GM12801 (cell line): ENCODE data around the gene SEC31A.

Experiments used
- TF ChIP-seq, protein P1 (sequence below): IDR thresholded peaks from one replicate; pipeline ENCODE4 v1.5.1; 2011; ENCODE audit warnings: control low read depth; ENCODE audit not compliant: insufficient read length; ENCODE audit errors: extremely low read depth

Gene SEC31A

DNA sequence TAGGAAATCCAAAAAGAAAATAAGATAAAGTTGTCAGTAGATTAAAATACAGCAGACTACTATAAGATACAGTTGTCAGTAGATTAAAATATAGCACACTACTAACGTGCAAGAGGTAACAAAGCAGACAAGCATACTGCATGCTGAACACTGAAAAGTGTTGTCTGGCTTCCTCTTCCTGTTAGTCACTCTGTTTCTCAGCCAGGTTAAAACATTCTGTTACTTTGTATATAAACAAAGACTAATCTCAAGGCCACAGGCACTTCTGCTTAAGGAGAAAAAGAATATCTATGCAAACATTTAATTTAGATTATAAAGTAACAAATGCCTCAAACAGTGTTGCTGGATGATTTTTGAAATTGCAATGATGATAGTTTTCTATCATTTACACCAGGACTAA, 51.3 kb downstream of the SEC31A start:
- TF ChIP-seq, protein P1, sequence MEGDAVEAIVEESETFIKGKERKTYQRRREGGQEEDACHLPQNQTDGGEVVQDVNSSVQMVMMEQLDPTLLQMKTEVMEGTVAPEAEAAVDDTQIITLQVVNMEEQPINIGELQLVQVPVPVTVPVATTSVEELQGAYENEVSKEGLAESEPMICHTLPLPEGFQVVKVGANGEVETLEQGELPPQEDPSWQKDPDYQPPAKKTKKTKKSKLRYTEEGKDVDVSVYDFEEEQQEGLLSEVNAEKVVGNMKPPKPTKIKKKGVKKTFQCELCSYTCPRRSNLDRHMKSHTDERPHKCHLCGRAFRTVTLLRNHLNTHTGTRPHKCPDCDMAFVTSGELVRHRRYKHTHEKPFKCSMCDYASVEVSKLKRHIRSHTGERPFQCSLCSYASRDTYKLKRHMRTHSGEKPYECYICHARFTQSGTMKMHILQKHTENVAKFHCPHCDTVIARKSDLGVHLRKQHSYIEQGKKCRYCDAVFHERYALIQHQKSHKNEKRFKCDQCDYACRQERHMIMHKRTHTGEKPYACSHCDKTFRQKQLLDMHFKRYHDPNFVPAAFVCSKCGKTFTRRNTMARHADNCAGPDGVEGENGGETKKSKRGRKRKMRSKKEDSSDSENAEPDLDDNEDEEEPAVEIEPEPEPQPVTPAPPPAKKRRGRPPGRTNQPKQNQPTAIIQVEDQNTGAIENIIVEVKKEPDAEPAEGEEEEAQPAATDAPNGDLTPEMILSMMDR: no peak

DNA sequence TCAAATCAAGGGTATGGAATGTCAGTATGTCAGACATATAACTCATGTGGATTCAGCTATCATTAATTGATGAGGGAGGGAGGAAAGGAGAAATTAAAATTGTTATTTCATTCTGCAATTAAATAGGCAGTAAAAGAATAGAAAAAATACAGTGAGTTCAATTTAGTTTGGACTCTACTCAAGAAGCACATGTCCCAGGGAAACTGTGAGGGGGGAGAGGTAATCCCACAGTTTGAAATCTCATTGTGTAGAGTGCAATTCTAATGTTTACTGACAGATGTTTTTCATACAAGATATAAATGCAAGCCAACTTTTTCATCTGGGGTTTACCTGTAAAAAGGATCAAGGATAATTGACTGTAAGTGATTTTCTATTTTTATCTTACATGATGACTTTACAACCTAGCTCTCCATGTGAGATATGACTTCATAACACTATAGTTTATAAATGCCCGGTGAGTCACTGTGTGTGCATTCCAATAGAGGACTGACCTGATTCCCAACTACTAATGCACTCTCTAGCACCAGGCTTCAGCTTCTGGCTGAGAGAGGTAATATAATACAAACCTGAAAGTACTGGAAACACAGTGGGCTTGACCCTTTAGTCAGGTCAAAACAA, 57.1 kb downstream of the SEC31A start:
- TF ChIP-seq, protein P1: no peak

DNA sequence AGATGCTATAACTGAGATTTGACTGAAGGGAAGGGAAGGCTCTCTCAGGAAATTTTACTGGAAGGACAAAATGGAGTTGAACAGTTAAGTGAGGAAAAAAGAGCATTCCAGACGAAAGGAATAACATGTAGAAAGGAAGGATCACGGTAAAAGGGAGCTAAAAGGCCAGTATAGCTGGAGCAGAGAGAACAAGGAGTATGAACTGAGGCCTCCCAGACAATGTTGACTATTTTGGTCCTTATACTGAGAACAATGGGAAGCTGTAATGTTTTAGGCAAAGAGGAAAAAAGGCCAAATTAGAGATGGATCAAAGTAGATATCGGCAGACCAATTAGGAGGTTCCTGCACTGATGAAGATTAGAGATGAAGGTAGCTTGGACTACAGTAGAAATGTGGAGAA, 65.5 kb downstream of the SEC31A start:
- TF ChIP-seq, protein P1: no peak

DNA sequence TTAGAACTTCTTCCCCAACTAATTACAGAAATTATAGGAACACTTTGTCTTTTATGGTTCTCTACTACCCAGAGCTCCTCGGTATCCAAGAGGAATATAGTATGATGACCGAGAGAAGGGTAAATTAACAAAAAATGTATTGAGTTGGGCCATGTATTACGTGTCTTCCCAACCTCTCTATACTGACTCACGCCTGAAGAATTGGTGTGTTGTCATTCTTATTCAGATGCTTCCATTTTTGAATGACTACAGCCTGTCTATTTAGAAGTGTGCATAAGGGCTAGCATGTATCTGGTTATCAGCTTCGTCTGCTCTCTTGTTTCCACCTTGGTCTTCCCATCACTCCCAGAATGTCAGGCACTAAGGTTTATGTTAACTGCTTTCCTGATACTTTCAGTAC, 67.9 kb downstream of the SEC31A start:
- TF ChIP-seq, protein P1: no peak

DNA sequence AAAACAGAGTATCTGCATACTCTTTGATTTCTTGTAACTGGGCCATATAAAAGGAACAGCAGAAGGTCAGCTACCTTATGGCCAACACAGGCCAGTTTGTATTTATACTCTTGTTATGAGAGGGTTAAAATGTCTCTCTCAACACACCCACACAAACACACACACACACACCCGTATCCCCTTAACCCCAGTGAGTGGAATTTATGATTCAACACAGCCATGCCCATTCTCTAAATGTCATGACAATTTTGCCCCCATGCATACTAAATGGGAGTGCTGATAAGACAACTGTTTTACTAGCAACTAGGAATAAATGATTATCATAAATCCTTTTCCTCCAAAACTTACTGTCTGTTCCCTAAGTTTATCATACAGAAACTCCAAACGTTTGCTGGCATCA, 70.3 kb downstream of the SEC31A start:
- TF ChIP-seq, protein P1: no peak

DNA sequence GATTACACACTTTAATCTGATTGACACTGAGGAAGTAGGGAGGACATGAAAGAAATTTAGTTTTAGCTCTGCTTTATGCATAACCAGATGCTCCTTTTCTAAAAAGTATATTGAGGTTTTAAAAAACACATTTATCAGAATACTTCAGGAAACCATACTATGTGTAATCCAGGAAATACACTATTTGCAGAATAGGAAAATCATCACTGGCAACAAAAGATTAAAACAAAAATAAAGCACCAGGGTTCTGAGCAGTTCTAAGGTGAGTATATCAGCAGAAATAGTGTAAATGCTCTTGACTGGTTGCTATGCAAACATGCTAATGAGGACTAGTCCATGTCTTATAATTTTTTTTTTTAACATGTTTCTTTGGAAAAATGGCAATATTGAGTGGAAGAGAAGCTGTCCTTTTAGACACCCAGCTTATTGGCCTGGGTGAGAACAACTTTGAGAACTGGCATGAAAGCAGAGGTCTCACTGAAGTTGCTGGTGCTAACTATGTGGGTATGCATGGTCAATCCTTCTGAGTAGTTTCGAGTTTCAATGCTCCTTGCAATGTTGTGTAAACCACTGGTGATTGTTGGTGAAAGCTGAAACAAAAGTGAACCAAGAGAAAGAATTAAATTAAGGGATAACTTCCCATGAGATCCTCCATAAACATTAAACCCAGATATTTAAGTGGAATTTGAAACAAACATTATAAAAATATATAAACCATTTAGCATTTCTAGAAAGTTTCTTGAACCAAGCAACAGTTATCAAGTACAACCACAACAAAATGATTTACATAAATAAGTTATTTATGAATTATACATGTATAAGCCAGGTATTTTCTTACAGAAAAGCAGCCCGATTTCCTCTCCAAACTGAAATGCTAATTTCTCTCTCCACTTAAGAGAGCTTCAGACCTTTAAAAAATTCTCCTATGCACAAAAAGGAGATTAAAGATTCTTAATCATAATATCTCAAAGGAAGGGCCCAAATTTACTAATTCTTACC, 72.0 kb downstream of the SEC31A start:
- TF ChIP-seq, protein P1: no peak

DNA sequence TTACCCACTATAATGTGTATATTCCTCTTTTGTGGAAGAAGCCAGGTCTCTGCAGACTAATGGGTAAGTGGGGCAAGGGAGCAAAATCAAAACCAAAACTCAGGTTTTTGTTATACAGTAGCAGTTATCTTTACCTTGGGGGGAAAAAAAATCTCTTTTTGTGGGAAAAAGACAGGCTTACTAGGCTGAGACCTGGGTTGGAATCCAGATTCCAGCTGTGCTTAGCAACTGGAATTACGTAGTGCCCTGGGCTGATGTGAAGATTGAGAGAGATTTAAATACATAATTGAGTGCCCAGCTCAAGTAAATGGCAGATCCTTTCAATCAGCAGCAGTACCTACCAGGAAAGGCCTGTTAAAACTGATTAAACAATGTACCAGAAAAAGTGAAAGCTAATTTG, 76.9 kb downstream of the SEC31A start:
- TF ChIP-seq, protein P1: no peak
